Measurements from ENCODE around the gene IL1RL2. TPM values are rescaled to one million over a fixed set of nuclear protein-coding genes. Genes with fewer than 3 reads are reported as not detected.

The IL1RL2 gene
- total RNA-seq, 4 donors from 2014 or later = 0.17 to 0.44 TPM; not detected in 2

GRCh38 chr2:102235042-102235473 is 48.2 kb downstream of the IL1RL2 start:
- no peak for TF ChIP-seq CTCF (IDR thresholded peaks at IDR 0.05; ENCODE audit: low read depth)

DNA sequence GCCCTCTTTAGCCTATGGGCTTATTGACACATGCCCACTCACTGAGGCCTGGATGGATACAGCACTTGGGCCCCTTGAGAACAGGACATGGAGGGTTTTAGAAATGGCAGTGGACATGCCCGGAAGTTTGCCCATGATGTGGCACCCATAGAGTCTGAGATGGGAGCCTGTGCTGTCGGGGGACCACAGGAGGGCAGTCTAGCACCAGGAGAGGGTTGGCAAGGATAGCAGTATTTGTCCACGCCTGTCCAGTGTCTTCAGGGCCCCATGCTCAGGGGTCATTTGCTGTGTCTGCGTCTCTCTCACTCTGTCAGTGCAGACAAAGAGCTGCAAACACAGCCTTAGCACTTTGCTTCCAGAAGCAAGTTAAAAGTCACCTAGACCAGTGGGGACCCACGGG is 48.7 kb downstream of the IL1RL2 start:
- no peak for TF ChIP-seq CTCF (IDR thresholded peaks at IDR 0.05; ENCODE audit: low read depth)

GRCh38 chr2:102236132-102236531 is 49.3 kb downstream of the IL1RL2 start:
- no peak for TF ChIP-seq CTCF (IDR thresholded peaks at IDR 0.05; ENCODE audit: low read depth)

DNA sequence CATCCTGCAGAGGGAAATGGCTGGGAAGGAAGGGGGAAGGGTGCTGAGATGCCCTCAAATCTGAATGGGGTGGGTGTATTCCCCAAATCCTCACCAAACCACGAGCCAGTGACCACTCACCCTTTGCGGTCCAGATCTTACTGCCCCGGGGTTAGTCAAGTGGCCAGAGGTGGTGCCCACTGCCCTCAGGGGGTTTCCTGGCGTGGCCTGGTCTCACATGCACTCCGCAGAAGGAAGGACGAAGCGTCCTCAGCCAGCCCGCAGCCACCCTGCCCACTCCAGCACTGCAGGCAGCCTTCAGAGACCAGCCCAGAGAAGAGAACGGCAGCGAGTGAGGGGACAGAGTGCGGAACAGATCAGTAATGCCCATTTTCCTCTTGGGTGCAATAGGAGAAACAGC is 50.4 kb downstream of the IL1RL2 start:
- TF ChIP-seq CTCF (IDR thresholded peaks at IDR 0.05; ENCODE audit: low read depth) = no peak

DNA sequence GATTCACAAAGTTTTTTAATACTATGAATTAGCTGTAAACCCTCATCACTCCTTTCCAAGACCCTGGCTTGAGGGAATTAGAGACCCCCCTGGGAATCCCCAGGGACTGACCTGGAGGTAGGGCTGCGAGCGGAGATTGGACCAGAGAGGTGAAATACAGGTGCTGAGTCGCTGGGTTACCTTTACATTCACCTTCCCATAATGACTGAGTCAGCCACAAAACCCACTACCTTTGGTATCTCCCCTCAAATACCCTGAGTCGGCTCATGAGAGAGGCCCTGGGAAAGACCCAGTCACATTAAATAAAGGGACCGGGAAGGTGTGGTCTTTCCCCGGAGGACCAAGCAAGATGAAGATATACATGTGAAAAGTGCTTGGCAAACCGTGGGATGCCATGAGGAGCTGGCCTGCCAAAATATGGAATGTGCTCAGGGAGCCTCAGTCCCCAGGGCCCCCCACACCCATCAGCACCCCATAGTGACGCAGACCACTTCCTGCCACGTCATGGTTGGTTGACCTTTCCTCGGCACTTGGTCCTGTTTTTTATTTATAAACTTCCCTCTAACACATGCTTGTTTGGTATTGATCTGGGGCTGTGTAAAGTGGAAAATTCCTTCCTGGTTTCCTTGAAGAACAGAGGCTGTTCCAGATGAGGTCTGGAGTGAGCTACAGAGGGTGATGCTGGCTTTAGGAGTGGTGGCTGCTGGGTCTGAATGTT is 51.4 kb downstream of the IL1RL2 start:
- TF ChIP-seq CTCF (IDR thresholded peaks at IDR 0.05; ENCODE audit: low read depth) = no peak

- TF ChIP-seq CTCF (IDR thresholded peaks at IDR 0.05; ENCODE audit: low read depth) = no peak
Observed at GRCh38 chr2:102238778-102239177, 52.0 kb downstream of the IL1RL2 start.

GRCh38 chr2:102239344-102239743 is 52.5 kb downstream of the IL1RL2 start:
- TF ChIP-seq CTCF (IDR thresholded peaks at IDR 0.05; ENCODE audit: low read depth) = no peak

Data from subcutaneous adipose tissue (tissue), 4 donors.